Parathyroid adenoma (tissue), 2 donors: ENCODE measurements around the gene ICAM1.

Source experiments
- H2AFZ ChIP-seq: fragments of 300-600 bp; sonication (generic); one replicate; pipeline ENCODE4 v1.7.0; 2017; ENCODE audit warnings: antibody characterized with exemption, mild to moderate bottlenecking
- H3K27ac ChIP-seq: fragments of 300-600 bp; sonication (generic); one replicate; pipeline ENCODE4 v1.7.0; 2017
- H3K27me3 ChIP-seq: fragments of 300-600 bp; sonication (generic); one replicate; pipeline ENCODE4 v1.7.0; 2017; ENCODE audit warnings: low read length; ENCODE audit not compliant: control insufficient read depth, insufficient read depth
- H3K36me3 ChIP-seq: fragments of 300-600 bp; sonication (generic); one replicate; pipeline ENCODE4 v1.7.0; 2017; ENCODE audit warnings: low read length; ENCODE audit not compliant: control insufficient read depth, insufficient read depth
- H3K4me1 ChIP-seq: fragments of 300-600 bp; sonication (generic); one replicate; pipeline ENCODE4 v1.7.0; 2017; ENCODE audit warnings: control low read depth
- H3K4me2 ChIP-seq: fragments of 300-600 bp; sonication (generic); one replicate; pipeline ENCODE4 v1.7.0; 2017; ENCODE audit warnings: low read length
- H3K4me3 ChIP-seq: fragments of 300-600 bp; sonication (generic); one replicate; pipeline ENCODE4 v1.7.0; 2017; ENCODE audit warnings: low read depth, low read length
- H3K79me2 ChIP-seq: fragments of 300-600 bp; sonication (generic); one replicate; pipeline ENCODE4 v1.7.0; 2017; ENCODE audit warnings: control low read depth
- H3K9ac ChIP-seq: fragments of 300-600 bp; sonication (generic); one replicate; pipeline ENCODE4 v1.7.0; 2017; ENCODE audit warnings: mild to moderate bottlenecking
- H3K9me3 ChIP-seq: fragments of 300-600 bp; sonication (generic); one replicate; pipeline ENCODE4 v1.7.0; 2017; ENCODE audit warnings: low read length; ENCODE audit not compliant: control insufficient read depth
- TF ChIP-seq, protein P1 (sequence below): fragments of 300-600 bp; sonication (generic); IDR thresholded peaks from one replicate; pipeline ENCODE4 v1.7.0; 2017; ENCODE audit warnings: antibody characterized with exemption, mild to moderate bottlenecking
- donor health status: primary hyperparathyroidism.

ICAM1 gene, protein sequence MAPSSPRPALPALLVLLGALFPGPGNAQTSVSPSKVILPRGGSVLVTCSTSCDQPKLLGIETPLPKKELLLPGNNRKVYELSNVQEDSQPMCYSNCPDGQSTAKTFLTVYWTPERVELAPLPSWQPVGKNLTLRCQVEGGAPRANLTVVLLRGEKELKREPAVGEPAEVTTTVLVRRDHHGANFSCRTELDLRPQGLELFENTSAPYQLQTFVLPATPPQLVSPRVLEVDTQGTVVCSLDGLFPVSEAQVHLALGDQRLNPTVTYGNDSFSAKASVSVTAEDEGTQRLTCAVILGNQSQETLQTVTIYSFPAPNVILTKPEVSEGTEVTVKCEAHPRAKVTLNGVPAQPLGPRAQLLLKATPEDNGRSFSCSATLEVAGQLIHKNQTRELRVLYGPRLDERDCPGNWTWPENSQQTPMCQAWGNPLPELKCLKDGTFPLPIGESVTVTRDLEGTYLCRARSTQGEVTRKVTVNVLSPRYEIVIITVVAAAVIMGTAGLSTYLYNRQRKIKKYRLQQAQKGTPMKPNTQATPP

DNA sequence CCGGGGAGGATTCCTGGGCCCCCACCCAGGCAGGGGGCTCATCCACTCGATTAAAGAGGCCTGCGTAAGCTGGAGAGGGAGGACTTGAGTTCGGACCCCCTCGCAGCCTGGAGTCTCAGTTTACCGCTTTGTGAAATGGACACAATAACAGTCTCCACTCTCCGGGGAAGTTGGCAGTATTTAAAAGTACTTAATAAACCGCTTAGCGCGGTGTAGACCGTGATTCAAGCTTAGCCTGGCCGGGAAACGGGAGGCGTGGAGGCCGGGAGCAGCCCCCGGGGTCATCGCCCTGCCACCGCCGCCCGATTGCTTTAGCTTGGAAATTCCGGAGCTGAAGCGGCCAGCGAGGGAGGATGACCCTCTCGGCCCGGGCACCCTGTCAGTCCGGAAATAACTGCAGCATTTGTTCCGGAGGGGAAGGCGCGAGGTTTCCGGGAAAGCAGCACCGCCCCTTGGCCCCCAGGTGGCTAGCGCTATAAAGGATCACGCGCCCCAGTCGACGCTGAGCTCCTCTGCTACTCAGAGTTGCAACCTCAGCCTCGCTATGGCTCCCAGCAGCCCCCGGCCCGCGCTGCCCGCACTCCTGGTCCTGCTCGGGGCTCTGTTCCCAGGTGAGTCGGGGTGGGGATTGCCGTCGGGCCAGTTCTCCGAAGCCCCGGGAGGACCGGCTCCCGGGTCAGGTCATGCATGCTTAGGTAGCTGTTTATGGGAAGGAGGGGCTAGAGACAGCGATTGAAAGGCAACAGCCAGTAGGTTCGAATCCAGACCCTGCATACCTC lies at the start of gene ICAM1:
ICAM1 (plus strand) TSS at position 505 of the 779 bp plus-strand sequence; CDS start at position 545, 40 bp downstream.
- H3K4me3 ChIP-seq = peak within 1 kb of the TSS; percentile 34
- H3K4me1 ChIP-seq = no peaks in the 10 kb centered on the region
- H3K9ac ChIP-seq = no peak within 1 kb of the TSS
- no peaks in the 10 kb centered on the region for H3K79me2 ChIP-seq
- H3K36me3 ChIP-seq = no peaks in the 10 kb centered on the region
- H2AFZ ChIP-seq = peak within 1 kb of the TSS; percentile 55
- peak within 1 kb of the TSS; percentile 68 for H3K27ac ChIP-seq
- no peaks in the 10 kb centered on the region for H3K9me3 ChIP-seq
- H3K4me2 ChIP-seq = peak within 1 kb of the TSS; percentile 71
- TF ChIP-seq, protein P1, sequence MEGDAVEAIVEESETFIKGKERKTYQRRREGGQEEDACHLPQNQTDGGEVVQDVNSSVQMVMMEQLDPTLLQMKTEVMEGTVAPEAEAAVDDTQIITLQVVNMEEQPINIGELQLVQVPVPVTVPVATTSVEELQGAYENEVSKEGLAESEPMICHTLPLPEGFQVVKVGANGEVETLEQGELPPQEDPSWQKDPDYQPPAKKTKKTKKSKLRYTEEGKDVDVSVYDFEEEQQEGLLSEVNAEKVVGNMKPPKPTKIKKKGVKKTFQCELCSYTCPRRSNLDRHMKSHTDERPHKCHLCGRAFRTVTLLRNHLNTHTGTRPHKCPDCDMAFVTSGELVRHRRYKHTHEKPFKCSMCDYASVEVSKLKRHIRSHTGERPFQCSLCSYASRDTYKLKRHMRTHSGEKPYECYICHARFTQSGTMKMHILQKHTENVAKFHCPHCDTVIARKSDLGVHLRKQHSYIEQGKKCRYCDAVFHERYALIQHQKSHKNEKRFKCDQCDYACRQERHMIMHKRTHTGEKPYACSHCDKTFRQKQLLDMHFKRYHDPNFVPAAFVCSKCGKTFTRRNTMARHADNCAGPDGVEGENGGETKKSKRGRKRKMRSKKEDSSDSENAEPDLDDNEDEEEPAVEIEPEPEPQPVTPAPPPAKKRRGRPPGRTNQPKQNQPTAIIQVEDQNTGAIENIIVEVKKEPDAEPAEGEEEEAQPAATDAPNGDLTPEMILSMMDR = no peak
- H3K27me3 ChIP-seq = no peaks in the 10 kb centered on the region

DNA sequence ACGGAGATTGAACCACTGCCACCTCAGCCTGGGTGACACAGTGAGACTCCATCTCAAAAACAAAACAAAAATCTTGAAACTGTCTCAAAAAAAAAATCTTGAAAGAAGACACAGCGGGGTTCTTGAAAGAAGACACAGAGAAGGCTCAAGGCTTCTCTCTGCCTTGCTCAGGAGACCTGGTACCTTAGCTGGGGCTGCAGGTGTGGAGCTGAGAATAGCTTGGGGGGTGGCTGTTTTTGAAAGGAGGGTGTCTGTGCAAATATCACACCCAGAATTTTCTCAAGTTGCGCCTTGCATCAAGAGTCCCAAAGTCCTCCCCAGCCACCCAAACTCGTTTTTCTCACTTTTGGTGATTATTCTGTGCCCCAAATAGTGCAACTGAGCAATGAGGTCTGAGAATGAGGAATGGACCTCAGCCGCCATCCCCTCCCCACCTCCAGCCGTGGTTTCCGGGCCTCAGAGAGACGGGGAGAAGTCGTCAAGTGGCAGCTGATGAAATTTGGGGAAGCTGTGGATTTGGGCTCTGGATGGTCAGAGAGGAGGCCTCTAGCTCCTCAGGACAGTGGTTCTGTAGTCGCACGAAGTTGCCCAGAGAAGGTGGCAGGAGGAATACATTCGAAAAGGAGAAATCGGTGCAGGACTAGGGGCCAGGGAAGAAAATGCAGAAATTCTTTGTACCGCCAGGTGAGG lies 48.6 kb upstream of the ICAM1 start:
- Histone ChIP-seq H2AFZ (no peak overlapping the region), H3K4me2 (no peak overlapping the region), H3K79me2 (no peaks in the 10 kb centered on the region), H3K36me3 (no peaks in the 10 kb centered on the region), H3K9me3 (no peaks in the 10 kb centered on the region), H3K4me3 (no peak overlapping the region), H3K27ac (no peak overlapping the region), H3K9ac (no peak overlapping the region), H3K27me3 (no peaks in the 10 kb centered on the region), H3K4me1 (no peaks in the 10 kb centered on the region)
- TF ChIP-seq, protein P1 = no peak

DNA sequence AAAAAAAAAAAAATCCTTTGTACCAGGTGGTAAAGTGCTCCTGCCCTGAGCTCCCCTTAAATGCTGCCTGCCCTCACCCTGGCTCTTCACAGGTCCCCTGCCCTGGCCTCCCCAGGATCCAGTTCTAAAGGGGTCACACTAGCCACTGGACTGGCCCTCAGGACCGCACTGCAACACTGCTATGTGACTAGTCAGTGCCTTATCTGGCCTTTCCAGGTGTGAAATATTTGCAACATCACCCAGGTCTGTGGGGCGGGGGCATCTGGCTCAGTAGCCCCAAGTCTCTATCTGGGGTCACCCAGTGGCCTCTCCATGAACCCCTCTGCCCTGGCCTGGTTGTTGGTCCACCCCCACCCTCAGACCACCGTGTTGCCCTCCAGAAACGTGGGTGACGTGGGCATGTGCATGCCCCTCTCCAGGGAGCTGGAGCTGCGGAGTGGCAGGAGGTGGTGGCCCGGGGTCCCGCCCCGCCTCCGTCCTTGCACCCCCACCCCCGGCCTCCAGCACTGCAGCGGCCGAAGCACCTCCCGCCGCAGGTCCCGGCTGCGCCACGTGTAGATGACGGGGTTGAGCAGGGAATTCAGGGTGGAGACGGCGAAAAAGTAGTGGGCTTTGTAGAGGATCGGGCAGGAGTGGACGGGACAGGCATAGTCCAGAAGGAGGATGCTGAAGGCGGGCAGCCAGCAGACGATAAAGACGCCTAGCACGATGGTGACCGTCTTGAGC lies 47.3 kb upstream of the ICAM1 start:
- Histone ChIP-seq H3K4me3 (no peak overlapping the region), H2AFZ (no peak overlapping the region), H3K4me1 (no peaks in the 10 kb centered on the region), H3K9ac (no peak overlapping the region), H3K27ac (no peak overlapping the region), H3K79me2 (no peaks in the 10 kb centered on the region), H3K4me2 (no peak overlapping the region), H3K9me3 (no peaks in the 10 kb centered on the region), H3K36me3 (no peaks in the 10 kb centered on the region), H3K27me3 (no peaks in the 10 kb centered on the region)
- TF ChIP-seq, protein P1 = no peak

DNA sequence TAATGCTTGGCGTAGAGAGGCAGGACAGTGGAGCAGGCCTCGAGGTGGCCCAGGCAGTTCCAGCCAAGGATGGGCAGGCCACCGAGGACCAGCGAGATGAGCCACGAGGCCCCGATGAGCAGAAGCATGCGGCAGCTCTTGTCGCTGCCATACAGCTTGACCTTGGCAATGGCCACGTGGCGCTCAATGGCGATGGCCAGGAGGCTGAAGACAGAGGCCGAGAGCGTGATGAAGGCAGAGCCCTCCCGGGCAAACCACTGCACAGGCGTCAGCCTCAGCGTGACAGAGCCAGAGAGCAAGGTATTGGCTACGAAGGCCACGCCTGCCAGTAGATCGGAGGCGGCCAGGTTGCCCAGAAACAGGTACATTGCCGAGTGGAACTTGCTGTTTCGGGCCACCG lies 46.6 kb upstream of the ICAM1 start:
- H3K9ac ChIP-seq = no peak overlapping the region
- H2AFZ ChIP-seq = no peak overlapping the region
- no peaks in the 10 kb centered on the region for H3K4me1 ChIP-seq
- H3K79me2 ChIP-seq = no peaks in the 10 kb centered on the region
- H3K27ac ChIP-seq = no peak overlapping the region
- TF ChIP-seq, protein P1 = no peak
- H3K4me2 ChIP-seq = no peak overlapping the region
- H3K4me3 ChIP-seq = no peak overlapping the region
- H3K9me3 ChIP-seq = no peaks in the 10 kb centered on the region
- H3K27me3 ChIP-seq = no peaks in the 10 kb centered on the region
- no peaks in the 10 kb centered on the region for H3K36me3 ChIP-seq
